H9 (cell line): ENCODE data around the gene ZNF121. TPM values are rescaled to one million over a fixed set of nuclear protein-coding genes. Genes with fewer than 3 reads are reported as not detected.

Experiments used
- DNase-seq: peaks from one replicate; pipeline ENCODE4 v3.0.0-alpha.2; 2017
- H2AFZ ChIP-seq: one replicate; pipeline ENCODE4 v1.6.1; 2013; ENCODE audit warnings: mild to moderate bottlenecking, low read length, control low read depth, moderate library complexity
- H2AK5ac ChIP-seq: 2 replicates; pipeline ENCODE4 v1.6.1; 2013; ENCODE audit warnings: low read length, control low read depth, mixed read lengths; ENCODE audit not compliant: insufficient read length
- H2BK120ac ChIP-seq: one replicate; pipeline ENCODE4 v1.6.1; 2013; ENCODE audit warnings: low read depth, mild to moderate bottlenecking, low read length, control low read depth, inconsistent platforms; ENCODE audit not compliant: poor library complexity, severe bottlenecking
- H2BK12ac ChIP-seq: 2 replicates; pipeline ENCODE4 v1.6.1; 2013; ENCODE audit warnings: low read length, control low read depth, mixed read lengths, low read depth; ENCODE audit not compliant: insufficient read length
- H2BK15ac ChIP-seq: 2 replicates; pipeline ENCODE4 v1.6.1; 2013; ENCODE audit warnings: low read depth, low read length, control low read depth
- H2BK20ac ChIP-seq: one replicate; pipeline ENCODE4 v1.6.1; 2013; ENCODE audit warnings: low read depth, mild to moderate bottlenecking, low read length, control low read depth, inconsistent platforms; ENCODE audit not compliant: poor library complexity, severe bottlenecking
- H2BK5ac ChIP-seq: 2 replicates; pipeline ENCODE4 v1.6.1; 2013; ENCODE audit warnings: low read length, control low read depth, mixed read lengths; ENCODE audit not compliant: insufficient read length
- H3K14ac ChIP-seq: 2 replicates; pipeline ENCODE4 v1.6.1; 2013; ENCODE audit warnings: low read length, control low read depth; ENCODE audit not compliant: insufficient read depth
- H3K18ac ChIP-seq: 2 replicates; pipeline ENCODE4 v1.6.1; 2013; ENCODE audit warnings: low read depth, mild to moderate bottlenecking, mixed read lengths, low read length, control low read depth; ENCODE audit not compliant: insufficient read length
- H3K23ac ChIP-seq: 2 replicates; pipeline ENCODE4 v1.6.1; 2013; ENCODE audit warnings: low read length, control low read depth, mixed read lengths, low read depth; ENCODE audit not compliant: insufficient read length
- H3K23me2 ChIP-seq: 2 replicates; pipeline ENCODE4 v1.6.1; 2013; ENCODE audit warnings: low read depth, mild to moderate bottlenecking, mixed read lengths, low read length, control low read depth; ENCODE audit not compliant: insufficient read length, poor library complexity, severe bottlenecking
- H3K27ac ChIP-seq: 2 replicates; pipeline ENCODE4 v1.5.1; 2013; ENCODE audit warnings: low read length, control low read depth, mixed read lengths, low read depth; ENCODE audit not compliant: insufficient read length
- H3K27me3 ChIP-seq: 2 replicates; pipeline ENCODE4 v1.6.1; 2013; ENCODE audit warnings: low read length, control low read depth, inconsistent platforms; ENCODE audit not compliant: insufficient read depth
- H3K4ac ChIP-seq: 2 replicates; pipeline ENCODE4 v1.6.1; 2013; ENCODE audit warnings: low read depth, mild to moderate bottlenecking, control low read depth, inconsistent platforms, low read length, moderate library complexity
- H3K4me1 ChIP-seq: 2 replicates; pipeline ENCODE4 v1.6.1; 2013; ENCODE audit warnings: low read length, control low read depth, inconsistent platforms; ENCODE audit not compliant: insufficient read depth
- H3K4me2 ChIP-seq: 2 replicates; pipeline ENCODE4 v1.6.1; 2013; ENCODE audit warnings: low read length, control low read depth, mixed read lengths; ENCODE audit not compliant: insufficient read length, insufficient read depth
- H3K56ac ChIP-seq: 2 replicates; pipeline ENCODE4 v1.6.1; 2013; ENCODE audit warnings: low read depth, mild to moderate bottlenecking, mixed read lengths, low read length, control low read depth; ENCODE audit not compliant: insufficient read length
- H3K79me1 ChIP-seq: 2 replicates; pipeline ENCODE4 v1.6.1; 2013; ENCODE audit warnings: low read depth, mild to moderate bottlenecking, moderate library complexity, low read length, control low read depth, inconsistent platforms; ENCODE audit not compliant: insufficient read depth, poor library complexity, severe bottlenecking
- H3K79me2 ChIP-seq: 2 replicates; pipeline ENCODE4 v1.6.1; 2013; ENCODE audit warnings: low read length, control low read depth, inconsistent platforms; ENCODE audit not compliant: insufficient read depth
- H3K9ac ChIP-seq: 2 replicates; pipeline ENCODE4 v1.6.1; 2013; ENCODE audit warnings: low read length, control low read depth, mixed read lengths; ENCODE audit not compliant: insufficient read length; ENCODE audit errors: extremely low read depth
- H3K9me3 ChIP-seq: one replicate; pipeline ENCODE4 v1.6.1; 2013; ENCODE audit warnings: low read depth, low read length, inconsistent platforms; ENCODE audit not compliant: control insufficient read depth
- H3T11ph ChIP-seq: one replicate; pipeline ENCODE4 v1.6.1; 2013; ENCODE audit warnings: mild to moderate bottlenecking, low read length, control low read depth, inconsistent platforms
- H4K20me1 ChIP-seq: one replicate; pipeline ENCODE4 v1.6.1; 2013; ENCODE audit not compliant: control insufficient read depth, insufficient read length, insufficient read depth
- H4K5ac ChIP-seq: 2 replicates; pipeline ENCODE4 v1.6.1; 2013; ENCODE audit warnings: low read depth, mild to moderate bottlenecking, mixed read lengths, low read length, control low read depth; ENCODE audit not compliant: insufficient read length
- H4K8ac ChIP-seq: replicated peaks from 2 replicates; pipeline ENCODE4 v1.6.1; 2013; ENCODE audit warnings: low read length, control low read depth, mixed read lengths, low read depth; ENCODE audit not compliant: insufficient read length
- H4K91ac ChIP-seq: 2 replicates; pipeline ENCODE4 v1.6.1; 2013; ENCODE audit warnings: low read depth, mild to moderate bottlenecking, moderate library complexity, mixed read lengths, low read length, control low read depth; ENCODE audit not compliant: insufficient read length
- H3K27ac Mint-ChIP-seq, 3 experiments: 2 replicates in 2 of 3; 3 replicates in 1 of 3; pipeline ENCODE4 v1.8.0; 2020 to 2021; ENCODE audit warnings: mixed read lengths in 3 of 3, mild to moderate bottlenecking in 1 of 3, moderate library complexity in 1 of 3
- H3K27me3 Mint-ChIP-seq: 2 replicates; pipeline ENCODE4 v1.8.0; 2021; ENCODE audit warnings: low read depth, mild to moderate bottlenecking, moderate library complexity, mixed read lengths
- H3K36me3 Mint-ChIP-seq, 3 experiments: 2 replicates in 2 of 3; 3 replicates in 1 of 3; pipeline ENCODE4 v1.8.0; 2020 to 2021; ENCODE audit warnings: low read depth in 3 of 3, mixed read lengths in 3 of 3; ENCODE audit not compliant: insufficient read depth in 1 of 3
- H3K4me1 Mint-ChIP-seq, 2 experiments: 2 replicates each; pipeline ENCODE4 v1.8.0; 2020; ENCODE audit warnings: mixed read lengths in 2 of 2
- H3K4me3 Mint-ChIP-seq, 2 experiments: 2 replicates in 1 of 2; 3 replicates in 1 of 2; pipeline ENCODE4 v1.8.0; 2020 to 2021; ENCODE audit warnings: mild to moderate bottlenecking in 2 of 2, mixed read lengths in 2 of 2, moderate library complexity in 1 of 2
- H3K9me3 Mint-ChIP-seq, 2 experiments: 2 replicates in 1 of 2; 3 replicates in 1 of 2; pipeline ENCODE4 v1.8.0; 2020; ENCODE audit warnings: mild to moderate bottlenecking in 2 of 2, mixed read lengths in 2 of 2, moderate library complexity in 1 of 2
- whole genome bisulfite sequencing: extraction: QIAGEN DNeasy Blood & Tissue Kit; methylation state at CpG from one replicate; pipeline ENCODE4 v1.1.7; 2013; ENCODE audit warnings: missing lambda C conversion rate, low lambda C conversion rate, mixed read lengths; ENCODE audit not compliant: insufficient read length; ENCODE audit errors: extremely low coverage; 5-methylcytosine and 5-hydroxymethylcytosine counted together
- total RNA-seq: library from RNA; stranded (reverse); gene quantifications from 2 replicates; pipeline ENCODE4 v1.2.1, GENCODE V29; 2021
- TF ChIP-seq, protein P1 (sequence below): fragments of 200-600 bp; sonication (generic); conservative IDR thresholded peaks from 3 replicates; pipeline ENCODE4 v1.8.0; 2021; ENCODE audit warnings: antibody characterized with exemption, mild to moderate bottlenecking

ZNF121 gene
- total RNA-seq, 1 experiment from 2014 or later = 171 TPM

DNA sequence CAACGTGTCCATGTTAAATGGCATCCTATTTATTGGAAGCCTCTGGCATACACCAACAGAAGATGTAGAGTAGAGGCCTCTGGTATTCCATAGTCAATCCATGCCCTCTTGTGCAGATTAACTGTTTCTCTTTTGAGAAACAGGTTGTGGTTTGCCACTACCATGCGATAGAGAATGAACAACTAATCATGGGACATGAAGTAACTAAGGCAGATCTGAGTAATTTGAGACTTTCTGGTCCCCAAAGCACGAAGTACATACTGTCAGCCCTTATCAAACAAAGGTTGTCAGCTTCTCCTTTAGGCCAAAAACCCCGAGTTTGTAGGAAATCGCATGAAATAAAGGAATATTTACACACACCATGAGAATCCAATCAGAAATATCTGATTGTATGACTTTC is 3.6 kb downstream of the ZNF121 start:
- WGBS = no CpG with 5 or more reads among the region's 5 CpGs
- no peak for DNase-seq
- H3K9me3 Mint-ChIP-seq = peaks cover 15 to 65% of the 10 kb centered on the region in 2 experiments
- Histone ChIP-seq H2AK5ac (no peak overlapping the region), H3K14ac (no peak overlapping the region), H2AFZ (no peak overlapping the region), H4K5ac (no peak overlapping the region), H3K27ac (no peak overlapping the region), H2BK15ac (no peak overlapping the region), H3K4me2 (no peak overlapping the region), H3K4ac (no peak overlapping the region), H3T11ph (no peak overlapping the region), H3K56ac (no peak overlapping the region), H3K9ac (no peak overlapping the region), H2BK120ac (no peak overlapping the region), H3K79me1 (no peaks in the 10 kb centered on the region), H4K91ac (no peak overlapping the region), H3K79me2 (peaks cover 72% of the 10 kb centered on the region), H3K4me1 (no peaks in the 10 kb centered on the region; the same call in 1 of the 2 replicates), H3K9me3 (no peaks in the 10 kb centered on the region), H3K23ac (no peak overlapping the region), H4K8ac (no peak overlapping the region), H3K27me3 (no peaks in the 10 kb centered on the region), H2BK12ac (no peak overlapping the region), H2BK20ac (no peak overlapping the region), H2BK5ac (no peak overlapping the region), H3K18ac (no peak overlapping the region), H4K20me1 (no peaks in the 10 kb centered on the region), H3K23me2 (peaks cover 3% of the 10 kb centered on the region)
- H3K27me3 Mint-ChIP-seq = no peaks in the 10 kb centered on the region
- peaks cover 46 to 57% of the 10 kb centered on the region in 2 experiments for H3K4me1 Mint-ChIP-seq
- peak overlapping the region in 1 of 2 experiments; percentile 72; a peak in 1 of 5 replicates for H3K4me3 Mint-ChIP-seq
- TF ChIP-seq, protein P1, sequence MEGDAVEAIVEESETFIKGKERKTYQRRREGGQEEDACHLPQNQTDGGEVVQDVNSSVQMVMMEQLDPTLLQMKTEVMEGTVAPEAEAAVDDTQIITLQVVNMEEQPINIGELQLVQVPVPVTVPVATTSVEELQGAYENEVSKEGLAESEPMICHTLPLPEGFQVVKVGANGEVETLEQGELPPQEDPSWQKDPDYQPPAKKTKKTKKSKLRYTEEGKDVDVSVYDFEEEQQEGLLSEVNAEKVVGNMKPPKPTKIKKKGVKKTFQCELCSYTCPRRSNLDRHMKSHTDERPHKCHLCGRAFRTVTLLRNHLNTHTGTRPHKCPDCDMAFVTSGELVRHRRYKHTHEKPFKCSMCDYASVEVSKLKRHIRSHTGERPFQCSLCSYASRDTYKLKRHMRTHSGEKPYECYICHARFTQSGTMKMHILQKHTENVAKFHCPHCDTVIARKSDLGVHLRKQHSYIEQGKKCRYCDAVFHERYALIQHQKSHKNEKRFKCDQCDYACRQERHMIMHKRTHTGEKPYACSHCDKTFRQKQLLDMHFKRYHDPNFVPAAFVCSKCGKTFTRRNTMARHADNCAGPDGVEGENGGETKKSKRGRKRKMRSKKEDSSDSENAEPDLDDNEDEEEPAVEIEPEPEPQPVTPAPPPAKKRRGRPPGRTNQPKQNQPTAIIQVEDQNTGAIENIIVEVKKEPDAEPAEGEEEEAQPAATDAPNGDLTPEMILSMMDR = no peak
- H3K27ac Mint-ChIP-seq = peak overlapping the region in 2 of 3 experiments; percentile 12 to 26; a peak in 1 of 7 replicates
- H3K36me3 Mint-ChIP-seq = peaks cover 53 to 70% (median 63%) of the 10 kb centered on the region in 3 experiments
